ENCODE results near the gene KLRG1. TPM values are rescaled to one million over a fixed set of nuclear protein-coding genes. Genes with fewer than 3 reads are reported as not detected.

Gene KLRG1
- total RNA-seq = 0.30 and 1.1 TPM in 2 replicates

GRCh38 chr12:8989413-8989812, at the start of gene KLRG1:
TSS of gene KLRG1 (plus strand) at chr12:8989546. CDS start at chr12:8989636, 90 bp downstream.

GRCh38 chr12:8949342-8950220, 39.8 kb upstream of the KLRG1 start, which contains the start of gene M6PR:
TSS of gene M6PR (minus strand) at chr12:8949645. CDS start at chr12:8946404, 3,241 bp downstream.

Other genes with a start within 250 kb of the KLRG1 start
- not detected in 2 replicates for gene A2ML1, start 166.9 kb upstream of the KLRG1 start, total RNA-seq
- 12.2 and 35.1 TPM in 2 replicates for gene PHC1, start 75.0 kb upstream of the KLRG1 start, total RNA-seq
- gene M6PR, start 39.9 kb upstream of the KLRG1 start, total RNA-seq = 188 and 198 TPM in 2 replicates
- under 0.01 TPM in 1 of 2 replicates, not detected in the other for gene A2M, start 126.4 kb downstream of the KLRG1 start, total RNA-seq
- gene PZP, start 218.8 kb downstream of the KLRG1 start, total RNA-seq = not detected in 2 replicates